Activated CD4-positive, alpha-beta T cell treated with anti-CD3 and anti-CD28 coated beads, Interleukin-2, amount 50 U/mL, for 24 hours (primary cell): ENCODE data around the gene SLC44A4.
A peak's percentile ranks its signal among the peaks of the same experiment; 100 is the strongest.
"Not testable (repeated sequence)": the region's sequence is repeated elsewhere in the genome, so short reads cannot be mapped to it uniquely, and the experiment has no call there.

Experiments used
- DNase-seq, 2 donors: peaks; one replicate each; pipeline ENCODE4 v3.0.0-alpha.2; 2020; ENCODE audit warnings: low read depth in 1 of 2, low spot score in 1 of 2

SLC44A4 gene

DNA sequence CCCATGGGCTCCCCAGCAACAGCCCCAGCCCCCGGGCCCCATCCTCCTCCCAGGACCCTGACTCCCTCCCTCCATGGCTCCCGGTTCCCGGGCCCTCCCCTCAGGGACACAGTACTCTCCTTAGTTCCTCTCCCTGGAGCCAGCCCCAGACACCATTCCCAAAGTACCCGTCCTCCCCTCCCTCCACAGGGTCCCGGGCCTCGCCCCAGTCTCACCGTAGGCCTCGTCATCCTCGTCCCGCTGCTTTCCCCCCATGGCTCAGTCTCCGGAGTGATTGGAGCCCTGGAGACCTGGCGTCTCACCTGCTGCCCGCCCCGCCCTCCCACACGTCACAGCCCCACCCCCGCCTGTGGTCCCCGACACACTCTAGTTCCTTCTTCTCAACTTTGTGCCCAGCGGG is at the start of gene SLC44A4:
Gene SLC44A4 (minus strand): TSS at position 272 of the 400 bp plus-strand sequence. CDS start 17 bp downstream, at position 255.
- no peak for DNase-seq

DNA sequence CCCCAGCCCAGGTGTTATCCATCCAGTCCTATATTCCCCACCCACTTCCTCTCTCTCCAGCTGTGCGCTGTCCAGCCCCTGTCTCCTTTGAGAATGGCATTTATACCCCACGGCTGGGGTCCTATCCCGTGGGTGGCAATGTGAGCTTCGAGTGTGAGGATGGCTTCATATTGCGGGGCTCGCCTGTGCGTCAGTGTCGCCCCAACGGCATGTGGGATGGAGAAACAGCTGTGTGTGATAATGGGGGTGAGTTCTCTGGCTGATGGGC is 49.8 kb upstream of the SLC44A4 start:
- no peak for DNase-seq

DNA sequence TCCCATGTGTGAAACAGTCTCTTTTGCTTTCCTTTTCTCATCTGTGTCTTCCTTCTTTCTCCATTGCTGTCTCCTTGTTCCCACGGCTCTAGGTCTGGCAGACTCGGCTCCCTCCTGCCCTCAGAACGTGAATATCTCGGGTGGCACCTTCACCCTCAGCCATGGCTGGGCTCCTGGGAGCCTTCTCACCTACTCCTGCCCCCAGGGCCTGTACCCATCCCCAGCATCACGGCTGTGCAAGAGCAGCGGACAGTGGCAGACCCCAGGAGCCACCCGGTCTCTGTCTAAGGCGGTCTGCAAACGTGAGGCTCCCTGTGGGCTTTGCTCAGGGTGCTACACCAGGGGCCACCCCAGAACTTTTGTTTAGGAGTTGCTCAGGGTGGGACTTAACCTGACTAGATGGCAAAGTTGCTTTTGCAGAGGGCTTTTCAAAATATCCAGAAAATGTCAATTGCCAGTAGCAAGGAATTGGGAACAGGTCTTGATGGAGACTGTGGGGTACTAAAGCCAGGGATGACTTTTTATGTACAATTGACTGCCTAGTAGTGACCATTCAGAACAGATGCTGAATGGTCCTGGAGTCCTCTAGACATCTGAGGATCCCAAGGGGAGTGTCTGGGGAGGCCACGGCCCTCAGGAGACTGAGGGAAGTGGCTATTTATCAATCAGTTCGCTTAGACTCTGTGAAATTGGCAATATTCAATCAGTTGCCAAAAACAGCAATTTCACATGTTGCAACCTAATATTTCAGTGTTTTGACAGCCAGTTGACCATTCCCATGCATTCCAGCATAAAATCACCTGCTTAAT is 49.3 kb upstream of the SLC44A4 start:
- DNase-seq = no peak

DNA sequence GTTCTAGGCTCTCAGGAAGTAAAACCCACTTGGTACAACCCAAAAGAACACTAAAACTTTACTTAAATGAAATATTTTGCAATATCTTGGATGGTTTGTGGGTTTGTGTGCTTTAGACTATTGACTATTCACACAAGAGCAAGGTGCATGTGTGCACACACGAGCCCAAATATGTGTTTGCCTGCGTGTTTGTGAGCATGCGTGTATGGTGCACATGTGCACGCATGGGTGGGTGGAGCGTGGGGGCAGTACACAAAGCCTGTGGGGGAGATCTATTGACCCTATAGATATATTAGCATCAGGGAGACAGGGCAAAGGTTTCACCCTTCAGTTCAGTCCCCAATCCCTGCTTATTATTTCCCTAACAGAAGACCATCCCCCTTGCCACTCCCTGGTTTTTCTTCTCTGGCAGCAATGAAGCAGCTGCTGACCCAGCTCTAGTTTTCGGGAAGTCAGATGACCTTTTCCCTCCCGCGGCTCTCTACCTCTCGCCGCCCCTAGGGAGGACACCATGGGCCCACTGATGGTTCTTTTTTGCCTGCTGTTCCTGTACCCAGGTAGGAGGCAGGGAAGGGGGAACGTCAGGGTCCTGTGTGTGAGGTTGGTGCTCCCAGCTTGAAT is 48.6 kb upstream of the SLC44A4 start, which contains the start of gene C2:
Gene C2 (plus strand): TSS at position 476 of the 621 bp plus-strand sequence. CDS start 36 bp downstream, at position 512.
- no peak for DNase-seq

DNA sequence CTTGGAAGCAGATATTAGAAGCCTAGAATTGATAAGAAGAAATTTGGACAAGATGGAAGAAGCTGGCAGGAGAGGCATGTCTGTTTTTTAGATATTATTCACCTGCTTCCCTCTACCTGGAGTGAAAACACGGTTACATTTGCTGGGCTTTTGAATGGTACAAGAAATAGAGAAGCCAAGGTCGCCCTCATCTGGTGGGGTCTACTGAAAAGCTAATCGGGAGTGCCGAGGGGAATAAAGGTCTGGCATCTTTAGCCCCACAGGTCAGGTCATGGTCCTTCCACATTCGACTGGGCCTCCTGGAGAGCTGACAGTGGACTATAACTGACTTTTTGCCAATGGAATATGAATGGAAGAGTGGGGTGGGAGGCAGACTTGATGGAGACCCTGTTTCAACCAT is 44.1 kb upstream of the SLC44A4 start:
- no peak for DNase-seq

DNA sequence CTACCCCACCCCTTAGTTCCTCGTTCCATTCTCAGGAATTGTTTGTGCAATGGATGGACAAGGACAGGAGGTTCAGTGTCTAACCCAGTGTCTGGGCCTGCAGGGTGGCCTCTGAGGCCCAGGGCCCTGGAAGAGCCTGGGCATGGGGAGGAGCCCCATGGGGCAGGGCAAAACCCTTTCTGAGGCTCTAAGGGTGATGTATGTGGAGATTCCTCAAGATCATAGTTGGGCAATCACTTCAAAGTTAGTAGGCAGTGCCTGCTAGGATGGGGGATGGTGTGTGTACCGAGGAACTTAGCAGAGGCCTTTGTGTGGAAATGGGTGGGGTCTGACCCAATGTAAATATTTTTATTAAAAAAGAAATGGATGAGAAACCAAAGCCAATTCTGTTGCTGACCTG is 42.0 kb upstream of the SLC44A4 start:
- no peak for DNase-seq

DNA sequence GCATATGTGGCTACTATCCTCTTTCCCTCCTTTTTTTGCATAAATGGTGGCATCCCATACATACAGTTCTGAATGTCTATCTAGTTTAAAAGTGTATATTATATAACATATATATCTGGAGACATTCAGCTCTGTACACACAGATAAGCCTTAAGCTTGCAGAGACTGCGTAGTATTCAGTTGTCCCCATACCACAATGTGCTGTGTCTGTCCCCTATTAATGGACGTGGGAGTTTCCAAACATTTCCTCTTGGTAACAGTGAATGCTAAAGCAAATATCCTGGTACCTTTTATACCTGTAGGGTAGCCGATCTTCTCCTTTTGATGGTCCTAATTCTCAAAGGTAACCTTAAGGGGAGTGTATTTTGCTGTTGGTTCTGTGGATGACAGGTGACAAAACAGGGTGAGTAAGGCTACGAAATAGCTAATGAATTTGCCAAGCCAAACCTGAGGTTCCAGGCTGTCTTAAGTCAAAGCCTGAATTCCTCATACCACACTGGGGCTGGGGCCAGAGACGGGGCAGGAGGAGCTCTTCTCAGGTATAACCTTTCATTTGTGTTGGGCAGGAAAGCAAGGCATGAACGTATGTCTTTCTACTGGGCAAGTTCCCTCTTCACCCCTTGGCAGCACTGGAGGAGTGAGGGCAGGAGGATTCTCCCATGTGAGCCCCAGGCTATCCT is 41.0 kb upstream of the SLC44A4 start:
- DNase-seq = no peak

DNA sequence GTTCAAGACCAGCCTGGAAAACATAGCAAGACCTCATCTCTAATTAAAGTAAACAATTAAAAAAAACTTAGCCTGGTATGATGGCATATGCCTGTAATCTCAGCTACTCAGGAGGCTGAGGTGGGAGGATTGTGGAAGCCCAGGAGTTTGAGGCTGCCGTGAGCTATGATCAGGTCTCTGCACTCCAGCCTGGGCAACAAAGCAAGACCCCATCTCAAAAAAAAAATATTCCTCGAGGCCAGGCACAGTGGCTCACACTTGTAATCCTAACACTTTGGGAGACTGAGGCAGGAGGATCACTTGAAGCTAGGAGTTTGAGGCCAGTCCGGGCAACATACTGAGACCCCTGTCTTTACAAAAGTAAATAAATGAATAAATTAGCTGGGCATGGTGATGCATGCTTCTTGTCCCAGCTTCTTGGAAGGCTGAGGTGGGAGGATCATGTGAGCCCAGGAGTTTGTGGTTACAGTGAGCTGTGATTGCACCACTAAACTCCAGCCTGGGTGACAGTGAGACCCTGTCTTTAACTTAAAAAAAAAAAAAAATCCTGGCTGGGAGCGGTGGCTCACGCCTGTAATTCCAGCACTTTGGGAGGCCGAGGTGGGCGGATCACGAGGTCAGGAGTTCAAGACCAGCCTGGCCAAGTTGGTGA is 39.4 kb upstream of the SLC44A4 start:
- no peak for DNase-seq

DNA sequence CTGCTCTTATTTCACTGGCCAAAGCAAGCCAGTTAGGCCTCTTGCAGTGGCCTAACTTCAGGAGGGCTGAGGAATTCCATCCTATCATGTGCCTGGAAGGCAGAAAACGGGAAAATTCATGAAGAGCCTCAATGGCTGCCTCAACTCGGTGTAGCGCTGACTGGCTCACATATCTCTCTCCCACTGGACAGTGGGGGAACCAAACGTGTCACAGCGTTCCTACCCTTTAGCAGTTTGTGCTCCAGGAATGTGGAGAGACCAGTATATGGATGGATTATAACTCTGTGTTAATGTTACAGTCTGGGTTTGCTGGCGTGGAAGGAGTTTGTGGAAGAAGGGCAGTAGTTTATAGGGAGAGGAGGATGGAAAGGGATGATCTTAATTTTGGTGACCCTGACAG is 37.0 kb upstream of the SLC44A4 start:
- no peak for DNase-seq

DNA sequence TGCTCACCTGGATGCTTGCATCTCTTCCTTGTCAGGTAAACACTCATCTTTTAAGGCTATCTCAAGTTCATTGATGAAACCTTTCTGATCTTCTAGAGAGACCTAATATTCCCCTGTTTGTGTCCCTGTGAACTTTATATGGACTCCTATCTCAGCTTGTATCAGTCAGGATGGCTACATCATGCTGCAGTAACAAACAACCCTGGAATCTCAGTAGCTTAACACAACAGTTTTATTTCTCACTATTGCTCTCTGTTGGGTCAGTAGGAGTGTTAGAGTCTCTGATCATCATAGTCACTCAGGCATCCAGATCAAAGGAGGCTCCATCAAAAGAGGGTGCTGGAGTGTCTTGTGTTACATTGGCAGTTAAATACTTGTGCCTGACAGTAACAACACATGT is 36.6 kb upstream of the SLC44A4 start:
- DNase-seq = no peak

DNA sequence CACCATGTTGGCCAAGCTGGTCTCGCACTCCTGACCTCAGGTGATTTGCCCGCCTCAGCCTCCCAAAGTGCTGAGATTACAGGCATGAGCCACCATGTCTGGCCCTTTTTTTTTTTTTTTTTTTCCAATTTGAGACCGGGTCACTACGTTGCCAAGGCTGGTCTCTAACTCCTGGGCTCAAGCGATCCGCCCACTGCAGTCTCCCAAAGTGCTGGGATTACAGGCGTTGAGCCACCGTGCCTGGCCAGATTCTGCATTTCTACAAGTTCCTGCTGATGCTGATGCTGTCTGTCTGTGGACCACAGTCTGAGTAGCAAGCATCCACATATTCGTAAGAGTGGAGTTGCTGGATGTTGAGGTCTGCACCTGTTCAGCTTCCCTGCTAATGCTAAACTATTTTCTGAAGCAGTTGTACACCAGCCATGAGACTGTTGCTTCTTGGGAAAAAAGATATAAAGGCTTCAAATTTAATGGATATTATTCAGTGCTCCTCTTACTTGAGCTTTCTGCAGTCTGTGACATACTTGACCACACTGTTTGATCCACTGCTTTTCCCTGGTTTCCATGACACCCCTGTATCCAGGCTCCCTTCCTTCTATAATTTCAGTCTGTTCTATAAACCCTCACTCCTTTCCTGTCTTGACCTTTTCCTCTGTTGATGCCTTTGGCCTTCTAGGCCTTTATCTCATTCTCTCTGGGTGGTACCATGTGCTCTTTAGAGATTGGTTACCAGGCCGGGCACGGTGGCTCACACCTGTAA is 33.2 kb upstream of the SLC44A4 start:
- DNase-seq = no peak

DNA sequence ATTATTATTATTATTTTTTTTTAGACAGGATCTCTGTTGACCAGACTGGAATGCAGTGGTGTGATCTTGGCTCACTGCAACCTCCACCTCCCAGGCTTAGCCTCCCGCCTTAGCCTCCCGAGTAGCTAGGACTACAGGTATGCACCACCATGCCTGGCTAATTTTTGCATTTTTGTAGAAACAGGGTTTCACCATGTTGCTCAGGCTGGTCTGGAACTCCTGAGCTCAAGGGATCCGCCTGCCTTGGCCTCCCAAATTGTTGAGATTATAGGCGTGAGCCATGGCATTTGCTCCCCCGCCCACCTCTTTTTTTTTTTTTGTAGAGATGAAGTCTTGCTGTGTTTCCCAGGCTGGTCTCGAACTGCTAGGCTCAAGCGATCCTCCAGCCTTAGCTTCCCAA is 30.5 kb upstream of the SLC44A4 start:
- DNase-seq = not testable (repeated sequence)

DNA sequence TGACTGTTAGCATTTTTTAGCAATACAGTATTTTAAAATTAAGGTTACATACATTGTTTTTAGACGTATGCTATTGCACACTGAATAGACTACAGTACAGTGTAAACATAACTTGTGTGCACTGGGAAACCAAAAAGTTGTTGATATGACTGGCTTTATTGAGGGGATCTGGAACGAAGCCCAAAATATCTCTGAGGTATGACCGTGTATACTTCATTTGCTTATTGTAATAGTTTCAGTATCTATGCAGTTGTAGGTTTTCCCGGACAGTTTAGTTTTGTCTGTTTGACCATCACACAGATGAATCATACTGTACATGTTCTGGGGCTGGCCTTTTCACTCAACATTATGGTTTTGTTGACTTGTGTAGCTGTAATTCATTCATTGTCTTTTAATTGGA is 30.0 kb upstream of the SLC44A4 start:
- no peak for DNase-seq

DNA sequence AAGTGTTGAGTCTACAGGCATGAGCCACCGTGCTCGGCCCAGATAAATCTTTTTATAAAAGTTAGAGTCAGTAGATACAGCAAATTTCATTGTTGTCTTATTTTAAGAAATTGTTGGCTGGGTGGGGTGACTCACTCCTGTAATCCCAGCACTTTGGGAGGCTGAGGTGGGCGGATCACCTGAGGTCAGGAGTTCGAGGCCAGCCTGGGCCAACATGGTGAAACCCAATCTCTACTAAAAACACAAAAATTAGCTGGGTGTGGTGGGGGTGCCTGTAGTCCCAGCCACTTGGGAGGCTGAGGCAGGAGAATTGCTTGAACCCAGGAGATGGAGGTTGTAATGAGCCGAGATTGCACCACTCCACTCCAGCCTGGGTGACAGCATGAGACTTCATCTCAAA is 29.5 kb upstream of the SLC44A4 start:
- not testable (repeated sequence) for DNase-seq

DNA sequence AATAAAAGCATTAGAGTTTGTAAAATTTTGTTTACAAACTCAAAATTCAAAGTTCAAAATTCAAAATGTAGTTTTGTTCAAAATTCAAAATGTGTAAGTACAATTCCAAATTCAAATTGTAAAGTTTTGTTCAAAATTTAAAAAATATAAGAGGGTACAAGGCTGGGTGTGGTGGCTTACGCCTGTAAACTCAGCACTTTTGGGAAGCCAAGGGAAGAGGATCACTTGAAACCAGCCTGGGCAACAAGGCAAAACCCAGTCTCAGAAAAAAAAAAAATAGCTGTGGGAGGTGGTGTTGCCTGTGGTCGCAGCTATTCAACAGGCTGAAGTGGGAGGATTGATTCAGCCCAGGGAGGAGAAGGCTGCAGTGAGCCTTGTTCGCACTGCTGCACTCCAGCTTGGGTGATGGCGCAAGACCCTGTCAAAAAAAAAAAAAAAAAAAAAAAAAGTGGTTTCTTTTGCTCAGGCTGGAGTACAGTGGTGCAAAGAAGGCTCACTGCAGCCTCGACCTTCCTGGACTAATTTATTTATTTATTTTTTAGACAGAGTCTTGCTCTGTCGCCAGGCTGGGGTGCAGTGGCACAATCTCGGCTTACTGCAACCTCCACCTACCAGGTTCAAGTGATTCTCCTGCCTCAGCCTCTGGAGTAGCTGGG is 28.5 kb upstream of the SLC44A4 start:
- DNase-seq = no peak

DNA sequence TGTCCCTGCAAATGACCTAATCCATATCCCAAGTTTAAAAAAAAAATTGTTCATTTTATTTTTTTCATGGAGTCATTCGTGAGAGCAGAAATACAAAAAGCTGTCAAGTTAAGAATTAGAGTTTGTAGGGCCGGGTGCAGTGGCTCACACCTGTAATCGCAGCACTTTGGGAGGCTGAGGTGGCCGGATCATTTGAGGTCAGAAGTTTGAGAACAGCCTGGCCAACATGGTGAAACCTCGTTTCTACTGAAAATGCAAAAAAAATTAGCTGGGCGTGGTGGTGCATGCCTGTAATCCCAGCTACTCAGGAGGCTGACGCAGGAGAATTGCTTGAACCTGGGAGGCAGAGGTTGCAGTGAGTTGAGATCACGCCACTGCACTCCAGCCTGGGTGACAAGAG is 27.9 kb upstream of the SLC44A4 start:
- DNase-seq = not testable (repeated sequence)

DNA sequence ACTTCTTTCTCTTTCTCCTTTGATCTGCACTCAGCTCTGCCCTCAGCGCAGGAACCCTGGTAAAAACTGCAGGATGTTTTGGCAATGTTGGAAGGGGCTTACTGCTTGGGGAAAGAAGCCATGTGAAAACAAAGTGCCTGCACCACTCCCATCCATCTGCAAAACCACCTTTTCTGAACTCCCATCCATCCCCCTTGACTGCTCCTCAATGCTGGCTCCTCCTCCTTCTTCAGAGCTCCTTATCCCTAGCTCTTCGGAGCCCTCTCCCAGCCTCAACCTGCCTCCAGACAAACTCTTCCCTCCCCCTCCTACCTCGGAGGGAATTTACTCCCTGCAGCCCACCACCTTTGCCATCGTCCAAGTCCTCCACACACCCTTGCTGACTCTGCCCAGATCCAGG is 27.3 kb upstream of the SLC44A4 start:
- DNase-seq = no peak

DNA sequence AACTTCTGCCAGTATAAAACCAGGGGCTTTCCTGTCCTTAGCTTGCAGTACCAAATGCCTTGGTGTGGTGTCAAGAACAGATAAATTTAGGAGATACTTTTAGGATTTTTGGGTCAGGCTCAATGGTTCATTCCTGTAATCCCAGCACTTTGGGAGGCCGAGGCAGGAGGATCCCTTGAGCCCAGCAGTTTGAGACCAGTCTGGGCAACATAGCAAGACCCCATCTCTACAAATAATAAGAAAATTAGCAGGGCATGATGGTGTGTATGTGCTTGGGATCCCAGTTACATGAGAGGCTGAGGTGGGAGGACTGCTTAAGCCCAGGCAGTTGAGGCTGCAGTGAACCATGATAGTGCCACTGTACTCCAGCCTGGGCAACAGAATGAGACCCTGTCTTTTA is 26.2 kb upstream of the SLC44A4 start:
- no peak for DNase-seq

DNA sequence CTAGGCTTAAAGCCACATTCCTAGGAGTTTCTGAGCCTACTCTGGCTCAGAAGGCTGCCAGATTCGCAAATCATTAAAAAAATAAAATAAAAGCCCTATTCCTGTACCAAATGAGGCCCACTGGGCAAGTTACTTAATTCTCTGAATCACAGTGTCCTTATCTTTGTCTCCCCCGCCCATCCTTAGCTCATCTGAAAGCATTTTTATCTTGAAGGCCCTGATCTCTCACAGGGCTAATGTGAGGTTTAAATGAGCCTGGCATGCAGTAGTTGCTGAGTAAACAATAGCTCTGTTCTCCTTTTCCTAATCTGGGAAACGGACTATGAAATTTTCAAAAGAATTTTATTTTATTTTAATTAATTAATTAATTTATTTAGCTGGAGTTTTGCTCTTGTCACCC is 25.2 kb upstream of the SLC44A4 start:
- no peak for DNase-seq

DNA sequence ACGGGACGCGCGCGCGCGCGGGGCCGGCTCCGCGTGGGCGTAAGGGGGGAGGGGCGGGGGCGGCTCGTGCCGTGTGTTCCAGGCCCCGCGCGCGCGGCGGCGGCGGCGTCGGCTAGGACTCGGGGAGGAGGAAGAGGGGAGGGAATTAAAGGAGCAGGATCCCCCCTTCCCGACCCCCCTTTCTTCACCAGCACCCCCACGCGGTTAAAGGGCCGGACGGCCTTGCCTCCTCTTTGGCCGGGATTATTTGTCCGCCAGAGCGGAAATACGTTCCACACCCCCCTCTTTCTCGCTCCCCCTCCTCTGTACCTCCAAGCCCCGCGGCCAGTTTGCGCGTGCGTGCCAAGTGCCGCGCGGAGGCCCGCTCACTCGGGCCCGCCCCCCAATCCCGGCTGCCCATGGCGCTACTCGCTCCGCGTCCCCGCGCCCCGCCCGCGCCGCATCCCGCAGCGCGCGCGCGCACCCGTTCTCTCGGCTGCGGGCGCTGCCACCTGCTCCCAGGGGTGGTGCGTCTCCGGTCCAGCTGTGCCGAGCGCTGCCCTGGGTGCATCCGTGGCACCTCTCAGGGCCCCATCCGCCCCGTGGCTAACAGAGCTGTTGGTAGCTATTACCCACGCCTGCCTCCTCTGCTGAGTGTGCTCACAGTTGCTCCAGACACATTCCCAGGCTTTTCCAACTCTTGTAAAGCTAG is 23.3 kb upstream of the SLC44A4 start, which contains the start of gene ZBTB12:
Gene ZBTB12 (minus strand): TSS at position 134 of the 691 bp plus-strand sequence. CDS start 781 bp downstream, outside the sequence.
- DNase-seq = peak; percentile 68 to 84
